Thyroid gland (tissue), 4 donors: ENCODE data around the gene SLC23A2.

ENCODE experiments used
- CTCF ChIP-seq, 6 experiments: fragments of 200-600 bp in 3 of 6; fragments of 450-650 bp in 3 of 6; sonication (generic) in 3 of 6; IDR thresholded peaks; one replicate each; pipeline ENCODE4 v1.5.1; 2016 to 2019; ENCODE audit warnings: antibody characterized with exemption in 6 of 6, mild to moderate bottlenecking in 2 of 6, inconsistent platforms in 1 of 6, moderate library complexity in 1 of 6
- POLR2A ChIP-seq, 2 donors: fragments of 450-650 bp; IDR thresholded peaks; one replicate each; pipeline ENCODE4 v1.6.1; 2017; ENCODE audit warnings: antibody characterized with exemption in 2 of 2, mild to moderate bottlenecking in 2 of 2, moderate library complexity in 1 of 2

- TF ChIP-seq POLR2A (IDR thresholded peaks at IDR 0.05) (no peak), CTCF (IDR thresholded peaks at IDR 0.05) (no peak)
These were observed 54.7 kb downstream of the SLC23A2 start for GRCh38 chr20:4946585-4946984.
